H1 (cell line): ENCODE data around the gene R3HDM2. TPM values are rescaled to one million over a fixed set of nuclear protein-coding genes. Genes with fewer than 3 reads are reported as not detected.

Experiments used
- GABPA ChIP-seq: IDR thresholded peaks from 2 replicates; pipeline ENCODE4 v1.6.1; 2011; ENCODE audit warnings: mild to moderate bottlenecking, low read length, moderate library complexity, borderline replicate concordance; ENCODE audit not compliant: insufficient read depth
- SP4 ChIP-seq: IDR thresholded peaks from 2 replicates; pipeline ENCODE4 v1.6.1; 2012; ENCODE audit warnings: low read length, inconsistent platforms
- polyA plus RNA-seq, 7 experiments: library from polyadenylated mRNA; depleted of rRNA in 3 of 7; stranded (reverse) in 5 of 7; unstranded in 2 of 7; fragments of >200 nt in 5 of 7; fragments of 200-250 nt in 2 of 7; gene quantifications; 1 replicate in 5 of 7; 2 replicates in 1 of 7; 4 replicates in 1 of 7; pipeline versions ENCODE4 v1.2.1 to v1.2.3, GENCODE V29; 2011 to 2013; ENCODE audit warnings: missing spikeins in 2 of 7, mixed read lengths in 2 of 7
- total RNA-seq: library from RNA; stranded (reverse); fragmentation: NEBNext Ultra II Directional; extraction: Animal tissue kit (Norgen Biotek cat#: 25700); gene quantifications from 2 replicates; pipeline ENCODE4 v1.2.1, GENCODE V29; 2021
- TF ChIP-seq, protein P1 (sequence below): fragments of 300-600 bp; sonication (generic); IDR thresholded peaks from 2 replicates; pipeline ENCODE4 v1.7.1; 2012; ENCODE audit warnings: low read length, moderate library complexity, mild to moderate bottlenecking, inconsistent platforms; ENCODE audit not compliant: insufficient replicate concordance

R3HDM2 gene
- total and polyA plus RNA-seq, 2 of the 8 experiments (the other 6 are each of a cell fraction or from before 2014, with no cell fraction given): 25.6 to 27.0 TPM

DNA sequence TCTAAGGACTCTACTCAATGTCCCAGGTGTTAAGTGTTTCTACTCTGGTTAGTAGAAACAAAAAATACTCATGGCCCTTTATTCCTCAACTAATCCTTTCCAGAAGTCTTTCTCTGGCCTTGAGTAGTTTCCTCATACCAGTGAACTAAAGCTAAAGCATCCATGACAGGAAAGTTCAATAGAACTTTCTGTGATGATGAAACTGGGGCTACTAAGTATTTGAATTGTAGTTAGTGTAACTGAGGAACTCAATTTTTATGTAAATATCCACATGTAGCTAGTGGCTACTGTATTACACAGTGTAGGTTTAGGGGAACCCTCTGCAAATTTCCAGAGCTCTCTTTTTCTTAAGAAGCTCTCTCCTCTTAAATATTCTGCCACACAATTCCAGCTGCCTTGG lies 63.7 kb downstream of the R3HDM2 start (continued):
- TF ChIP-seq, protein P1, sequence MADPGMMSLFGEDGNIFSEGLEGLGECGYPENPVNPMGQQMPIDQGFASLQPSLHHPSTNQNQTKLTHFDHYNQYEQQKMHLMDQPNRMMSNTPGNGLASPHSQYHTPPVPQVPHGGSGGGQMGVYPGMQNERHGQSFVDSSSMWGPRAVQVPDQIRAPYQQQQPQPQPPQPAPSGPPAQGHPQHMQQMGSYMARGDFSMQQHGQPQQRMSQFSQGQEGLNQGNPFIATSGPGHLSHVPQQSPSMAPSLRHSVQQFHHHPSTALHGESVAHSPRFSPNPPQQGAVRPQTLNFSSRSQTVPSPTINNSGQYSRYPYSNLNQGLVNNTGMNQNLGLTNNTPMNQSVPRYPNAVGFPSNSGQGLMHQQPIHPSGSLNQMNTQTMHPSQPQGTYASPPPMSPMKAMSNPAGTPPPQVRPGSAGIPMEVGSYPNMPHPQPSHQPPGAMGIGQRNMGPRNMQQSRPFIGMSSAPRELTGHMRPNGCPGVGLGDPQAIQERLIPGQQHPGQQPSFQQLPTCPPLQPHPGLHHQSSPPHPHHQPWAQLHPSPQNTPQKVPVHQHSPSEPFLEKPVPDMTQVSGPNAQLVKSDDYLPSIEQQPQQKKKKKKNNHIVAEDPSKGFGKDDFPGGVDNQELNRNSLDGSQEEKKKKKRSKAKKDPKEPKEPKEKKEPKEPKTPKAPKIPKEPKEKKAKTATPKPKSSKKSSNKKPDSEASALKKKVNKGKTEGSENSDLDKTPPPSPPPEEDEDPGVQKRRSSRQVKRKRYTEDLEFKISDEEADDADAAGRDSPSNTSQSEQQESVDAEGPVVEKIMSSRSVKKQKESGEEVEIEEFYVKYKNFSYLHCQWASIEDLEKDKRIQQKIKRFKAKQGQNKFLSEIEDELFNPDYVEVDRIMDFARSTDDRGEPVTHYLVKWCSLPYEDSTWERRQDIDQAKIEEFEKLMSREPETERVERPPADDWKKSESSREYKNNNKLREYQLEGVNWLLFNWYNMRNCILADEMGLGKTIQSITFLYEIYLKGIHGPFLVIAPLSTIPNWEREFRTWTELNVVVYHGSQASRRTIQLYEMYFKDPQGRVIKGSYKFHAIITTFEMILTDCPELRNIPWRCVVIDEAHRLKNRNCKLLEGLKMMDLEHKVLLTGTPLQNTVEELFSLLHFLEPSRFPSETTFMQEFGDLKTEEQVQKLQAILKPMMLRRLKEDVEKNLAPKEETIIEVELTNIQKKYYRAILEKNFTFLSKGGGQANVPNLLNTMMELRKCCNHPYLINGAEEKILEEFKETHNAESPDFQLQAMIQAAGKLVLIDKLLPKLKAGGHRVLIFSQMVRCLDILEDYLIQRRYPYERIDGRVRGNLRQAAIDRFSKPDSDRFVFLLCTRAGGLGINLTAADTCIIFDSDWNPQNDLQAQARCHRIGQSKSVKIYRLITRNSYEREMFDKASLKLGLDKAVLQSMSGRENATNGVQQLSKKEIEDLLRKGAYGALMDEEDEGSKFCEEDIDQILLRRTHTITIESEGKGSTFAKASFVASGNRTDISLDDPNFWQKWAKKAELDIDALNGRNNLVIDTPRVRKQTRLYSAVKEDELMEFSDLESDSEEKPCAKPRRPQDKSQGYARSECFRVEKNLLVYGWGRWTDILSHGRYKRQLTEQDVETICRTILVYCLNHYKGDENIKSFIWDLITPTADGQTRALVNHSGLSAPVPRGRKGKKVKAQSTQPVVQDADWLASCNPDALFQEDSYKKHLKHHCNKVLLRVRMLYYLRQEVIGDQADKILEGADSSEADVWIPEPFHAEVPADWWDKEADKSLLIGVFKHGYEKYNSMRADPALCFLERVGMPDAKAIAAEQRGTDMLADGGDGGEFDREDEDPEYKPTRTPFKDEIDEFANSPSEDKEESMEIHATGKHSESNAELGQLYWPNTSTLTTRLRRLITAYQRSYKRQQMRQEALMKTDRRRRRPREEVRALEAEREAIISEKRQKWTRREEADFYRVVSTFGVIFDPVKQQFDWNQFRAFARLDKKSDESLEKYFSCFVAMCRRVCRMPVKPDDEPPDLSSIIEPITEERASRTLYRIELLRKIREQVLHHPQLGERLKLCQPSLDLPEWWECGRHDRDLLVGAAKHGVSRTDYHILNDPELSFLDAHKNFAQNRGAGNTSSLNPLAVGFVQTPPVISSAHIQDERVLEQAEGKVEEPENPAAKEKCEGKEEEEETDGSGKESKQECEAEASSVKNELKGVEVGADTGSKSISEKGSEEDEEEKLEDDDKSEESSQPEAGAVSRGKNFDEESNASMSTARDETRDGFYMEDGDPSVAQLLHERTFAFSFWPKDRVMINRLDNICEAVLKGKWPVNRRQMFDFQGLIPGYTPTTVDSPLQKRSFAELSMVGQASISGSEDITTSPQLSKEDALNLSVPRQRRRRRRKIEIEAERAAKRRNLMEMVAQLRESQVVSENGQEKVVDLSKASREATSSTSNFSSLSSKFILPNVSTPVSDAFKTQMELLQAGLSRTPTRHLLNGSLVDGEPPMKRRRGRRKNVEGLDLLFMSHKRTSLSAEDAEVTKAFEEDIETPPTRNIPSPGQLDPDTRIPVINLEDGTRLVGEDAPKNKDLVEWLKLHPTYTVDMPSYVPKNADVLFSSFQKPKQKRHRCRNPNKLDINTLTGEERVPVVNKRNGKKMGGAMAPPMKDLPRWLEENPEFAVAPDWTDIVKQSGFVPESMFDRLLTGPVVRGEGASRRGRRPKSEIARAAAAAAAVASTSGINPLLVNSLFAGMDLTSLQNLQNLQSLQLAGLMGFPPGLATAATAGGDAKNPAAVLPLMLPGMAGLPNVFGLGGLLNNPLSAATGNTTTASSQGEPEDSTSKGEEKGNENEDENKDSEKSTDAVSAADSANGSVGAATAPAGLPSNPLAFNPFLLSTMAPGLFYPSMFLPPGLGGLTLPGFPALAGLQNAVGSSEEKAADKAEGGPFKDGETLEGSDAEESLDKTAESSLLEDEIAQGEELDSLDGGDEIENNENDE: no peak
- TF ChIP-seq GABPA (no peak), SP4 (no peak)
